Sciatic nerve (tissue), 2 donors: ENCODE data around the gene ZNF337. TPM values are rescaled to one million over a fixed set of nuclear protein-coding genes. Genes with fewer than 3 reads are reported as not detected.
"Not testable (repeated sequence)": the region's sequence is repeated elsewhere in the genome, so short reads cannot be mapped to it uniquely, and the experiment has no call there.

Source experiments
- ATAC-seq: fragments of 200-7000 bp; cut with Tn5 transposase; one replicate; pipeline ENCODE4 v1.9.1; 2020; ENCODE audit warnings: mild to moderate bottlenecking, moderate library complexity
- DNase-seq: peaks from one replicate; pipeline ENCODE4 v3.0.0-alpha.2; 2020; ENCODE audit warnings: low spot score
- intact Hi-C: fragments of 100-400 bp; cut with DNase I; formaldehyde crosslinking; loops from one replicate; pipeline ENCODE4 v1.14.2; 2022
- total RNA-seq: library from RNA; stranded (reverse); fragmentation: NEBNext Ultra II Directional; extraction: Animal tissue kit (Norgen Biotek cat#: 25700); gene quantifications from one replicate; pipeline ENCODE4 v1.2.1, GENCODE V29; 2021
- donor health status: DM: no; HTN: no; CAD: no.
- donor health status: DM: no; HTN: no; CAD: no.

The ZNF337 gene
- total RNA-seq, 1 donor from 2014 or later: 22.6 TPM

- intact Hi-C loops: no loop called here
- no peak for ATAC-seq
- no peak for DNase-seq
Measured at GRCh38 chr20:25643716-25644115, 52.9 kb downstream of the ZNF337 start.

- ATAC-seq: no peak
- DNase-seq: no peak
- intact Hi-C loops: no loop called here
Measured at GRCh38 chr20:25637247-25637646, 59.4 kb downstream of the ZNF337 start.

- ATAC-seq (no peak), DNase-seq (no peak)
- intact Hi-C loops: no loop called here
Measured at GRCh38 chr20:25632940-25633790, 63.5 kb downstream of the ZNF337 start.

- intact Hi-C loops, DNase-seq, ATAC-seq: not testable (repeated sequence)
Measured at GRCh38 chr20:25630615-25631014, 66.0 kb downstream of the ZNF337 start.

GRCh38 chr20:25629816-25630499, 66.7 kb downstream of the ZNF337 start:
- intact Hi-C loops: no loop called here
- no peak for ATAC-seq
- no peak for DNase-seq

- intact Hi-C loops: no loop called here
- no peak for ATAC-seq
- no peak for DNase-seq
Measured at GRCh38 chr20:25626779-25627178, 69.9 kb downstream of the ZNF337 start.

GRCh38 chr20:25624500-25624939, 72.1 kb downstream of the ZNF337 start:
- ATAC-seq: no peak
- no peak for DNase-seq
- intact Hi-C loops: no loop called here

Other genes starting within 250 kb of the ZNF337 start
- 14.8 TPM for gene NINL, start 111.3 kb downstream of the ZNF337 start, total RNA-seq
- 4.6 TPM for gene NANP, start 72.8 kb downstream of the ZNF337 start, total RNA-seq